Midbrain (tissue), 1 donor: ENCODE results near the gene ANKMY1.

Source experiments
- DNase-seq: peaks from one replicate; lab custom pipeline; 2025; lab: John Stamatoyannopoulos, UW

Gene ANKMY1

DNA sequence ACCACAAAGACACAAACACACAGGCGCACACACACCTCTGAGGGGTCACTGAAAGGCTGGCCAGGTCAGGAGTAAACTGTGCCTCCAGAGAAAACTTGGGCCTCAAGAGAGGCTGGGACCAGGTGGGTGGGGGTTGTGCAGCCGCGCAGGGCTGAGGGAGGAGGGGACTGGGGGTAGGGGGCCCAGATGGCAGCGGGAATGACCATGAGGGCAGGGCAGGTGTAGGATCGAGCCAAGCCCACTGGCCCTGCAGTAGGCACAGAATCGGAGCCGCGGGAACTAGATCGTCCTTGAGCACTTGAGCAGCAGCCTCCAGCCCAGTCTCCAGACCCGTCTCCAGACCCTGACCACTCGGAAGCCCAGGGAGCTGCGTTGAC is 36.8 kb downstream of the ANKMY1 start:
- DNase-seq: no peak

- DNase-seq: no peak
These were observed 37.4 kb downstream of the ANKMY1 start for GRCh38 chr2:240520130-240520973.

DNA sequence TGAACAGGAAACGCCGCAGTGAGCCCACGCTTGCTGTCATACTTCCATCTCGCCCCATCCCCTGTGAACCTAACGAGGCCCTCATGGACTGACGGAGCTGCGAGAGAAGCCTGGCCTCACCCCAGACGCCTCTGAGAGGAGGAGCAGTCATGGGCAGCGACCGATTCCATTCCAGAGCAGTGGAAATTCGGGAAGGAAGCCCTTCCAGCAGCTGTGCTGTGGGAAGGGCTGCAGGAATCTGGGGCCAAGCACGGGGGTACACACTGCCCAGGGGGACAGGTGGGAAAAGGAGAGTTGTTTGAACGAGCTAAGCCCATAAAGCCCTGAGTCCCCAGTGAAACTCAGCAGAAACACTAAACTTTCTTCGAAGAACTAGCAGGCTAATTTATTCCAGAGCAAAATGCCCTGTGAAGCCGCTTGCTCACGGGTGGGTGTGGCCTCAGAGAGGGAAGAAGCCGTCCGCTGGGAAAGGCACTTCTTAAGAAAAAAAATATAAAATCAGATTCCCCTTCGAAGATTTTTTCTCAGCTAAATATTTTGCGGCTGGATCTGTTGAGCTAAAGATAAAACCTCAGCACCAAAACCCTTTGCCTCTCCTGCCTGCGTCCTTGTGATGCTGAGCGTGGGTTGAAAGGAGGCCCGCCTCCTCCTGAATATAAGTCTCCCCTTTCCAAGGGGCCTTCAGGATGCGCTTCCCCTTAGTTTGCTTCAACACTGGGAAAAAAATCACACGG is 38.2 kb downstream of the ANKMY1 start:
- no peak for DNase-seq

GRCh38 chr2:240518981-240519380 is 38.8 kb downstream of the ANKMY1 start:
- DNase-seq: no peak

DNA sequence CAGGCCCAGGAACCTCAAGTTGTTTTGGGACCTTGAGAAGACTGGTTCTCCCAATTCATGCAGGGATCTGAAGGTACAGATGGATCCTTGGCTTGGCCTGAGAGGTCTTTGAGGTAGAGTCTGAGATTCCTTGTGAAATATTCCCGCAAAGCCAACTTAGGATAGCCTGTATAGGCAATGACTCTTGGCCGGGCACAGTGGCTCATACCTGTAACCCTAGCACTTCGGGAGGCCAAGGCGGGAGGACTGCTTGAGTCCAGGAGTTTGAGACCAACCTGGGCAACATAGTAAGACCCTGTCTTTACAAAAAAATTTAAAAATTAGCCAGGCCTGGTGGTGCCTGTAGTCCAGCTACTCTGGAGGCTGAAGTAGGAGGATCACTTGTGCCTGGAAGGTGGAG is 40.4 kb downstream of the ANKMY1 start:
- DNase-seq: no peak

GRCh38 chr2:240514631-240515030 is 43.2 kb downstream of the ANKMY1 start:
- DNase-seq: no peak

- peak; percentile 34 for DNase-seq
These were observed 44.1 kb downstream of the ANKMY1 start for GRCh38 chr2:240513549-240514287.

- no peak for DNase-seq
These were observed 44.9 kb downstream of the ANKMY1 start for GRCh38 chr2:240512666-240513535.

GRCh38 chr2:240512109-240512485 is 45.7 kb downstream of the ANKMY1 start:
- no peak for DNase-seq

- no peak for DNase-seq
These were observed 46.3 kb downstream of the ANKMY1 start for GRCh38 chr2:240511351-240512108.

- no peak for DNase-seq
These were observed 47.1 kb downstream of the ANKMY1 start for GRCh38 chr2:240510513-240511210.

GRCh38 chr2:240509667-240510512 is 47.9 kb downstream of the ANKMY1 start:
- DNase-seq: no peak

DNA sequence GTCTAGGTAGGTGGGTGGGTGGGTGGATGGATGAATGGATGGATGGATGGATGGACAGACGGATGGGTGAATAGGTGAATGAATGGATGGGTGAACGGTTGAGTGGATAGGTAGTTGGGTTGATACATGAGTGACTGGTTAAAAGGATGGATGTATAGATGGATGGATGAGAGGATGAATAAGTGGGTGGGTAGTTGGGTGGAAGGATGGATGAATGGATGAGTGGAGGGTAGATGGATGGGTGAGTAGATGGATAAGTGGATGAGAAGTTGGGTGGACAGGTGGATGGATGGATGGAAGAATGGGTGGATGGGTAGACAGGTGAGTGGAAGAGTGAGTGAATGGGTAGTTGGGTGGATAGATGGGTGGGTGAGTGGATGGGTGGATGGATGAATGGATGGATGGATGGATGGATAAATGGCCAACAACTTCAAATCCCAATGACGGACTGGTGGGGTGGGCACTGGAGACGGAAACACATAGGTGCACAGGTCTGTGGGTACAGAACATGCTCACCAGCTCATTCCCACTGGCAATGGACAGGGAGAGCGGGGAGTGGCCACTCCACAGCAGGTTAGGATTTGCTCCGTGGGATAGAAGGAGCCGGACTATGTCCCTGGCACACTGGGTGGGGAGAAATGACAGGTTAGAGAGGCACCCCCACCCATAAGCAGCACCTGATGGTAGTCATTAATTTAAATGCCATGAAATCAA is 48.8 kb downstream of the ANKMY1 start:
- DNase-seq: no peak

DNA sequence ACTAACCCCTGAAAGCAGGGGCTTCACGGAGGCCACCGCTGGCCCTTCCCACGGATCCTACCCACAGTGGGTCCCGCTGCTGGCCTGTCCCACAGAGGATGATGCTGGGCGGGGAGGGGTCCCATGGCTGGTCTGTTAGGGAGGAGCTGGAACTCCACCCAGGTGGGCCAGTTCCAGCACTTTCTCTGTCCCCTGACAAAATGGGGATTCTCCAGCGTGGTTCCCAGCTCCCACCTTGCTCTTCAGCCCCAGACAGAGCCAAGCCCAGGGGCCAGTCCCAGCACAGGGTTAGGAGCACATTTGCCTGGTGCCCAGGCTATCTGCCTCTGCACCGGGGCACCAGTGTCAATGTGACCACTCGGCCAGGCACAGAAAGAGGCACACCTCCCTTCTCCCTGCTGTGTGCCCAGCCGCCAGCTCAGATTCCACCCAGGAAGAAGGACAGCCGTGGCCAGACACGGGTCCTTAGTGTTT is 50.0 kb downstream of the ANKMY1 start:
- no peak for DNase-seq

DNA sequence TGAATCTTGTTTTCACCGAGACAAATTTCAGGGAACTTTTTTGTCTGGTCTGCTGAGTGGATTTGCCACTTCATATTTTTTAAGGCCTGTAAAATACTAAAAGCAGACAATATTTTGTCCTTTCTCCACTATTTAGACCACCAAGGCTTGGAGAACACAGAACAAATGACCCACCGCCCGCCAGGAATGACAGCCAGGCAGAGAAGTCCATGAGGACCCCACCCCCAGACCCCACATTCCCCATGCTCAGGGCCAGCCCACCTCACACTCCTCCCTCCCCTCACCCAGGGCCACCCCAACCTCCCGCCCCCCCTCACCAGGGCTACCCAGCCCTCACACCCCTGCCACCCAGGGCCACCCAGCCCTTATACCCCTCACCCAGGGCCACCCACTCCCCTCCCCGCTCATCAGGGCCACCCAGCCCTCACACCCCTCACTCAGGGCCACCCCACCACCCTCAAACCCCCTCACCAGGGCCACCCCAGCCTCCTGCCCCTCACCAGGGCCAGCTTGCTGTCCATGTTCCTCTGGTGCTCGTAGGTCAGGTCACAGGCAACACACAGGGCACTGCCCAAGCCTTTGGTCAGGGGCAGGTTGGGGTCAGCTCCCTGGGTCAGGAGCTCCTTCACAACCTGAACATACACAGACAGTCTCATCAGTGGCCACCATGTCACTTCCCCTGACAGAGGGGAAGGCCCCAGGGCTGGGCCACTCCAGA is 50.6 kb downstream of the ANKMY1 start:
- no peak for DNase-seq

- DNase-seq: no peak
These were observed 51.3 kb downstream of the ANKMY1 start for GRCh38 chr2:240506406-240507059.

- DNase-seq: no peak
These were observed 51.9 kb downstream of the ANKMY1 start for GRCh38 chr2:240505910-240506309.
